Mammary epithelial cell (primary cell): ENCODE results near the gene MYO1D.

Experiments
- CTCF ChIP-seq, 2 donors: IDR thresholded peaks in 1 of 2; conservative IDR thresholded peaks in 1 of 2; 2 replicates each; pipeline ENCODE4 v1.5.1; 2011 to 2012; ENCODE audit warnings: inconsistent platforms in 2 of 2, low read length in 2 of 2, mild to moderate bottlenecking in 2 of 2, control low read depth in 1 of 2, low read depth in 1 of 2; ENCODE audit not compliant: insufficient read depth in 1 of 2; ENCODE audit errors: extremely low read depth in 1 of 2
- EZH2 ChIP-seq: IDR thresholded peaks from 2 replicates; pipeline ENCODE4 v1.6.1; 2012; ENCODE audit warnings: low read length, inconsistent platforms, borderline replicate concordance

GRCh38 chr17:32570081-32570396, 306.9 kb downstream of the MYO1D start:
- TF ChIP-seq CTCF (conservative IDR thresholded peaks at IDR 0.05 in 1 of 2, IDR thresholded peaks at IDR 0.05 in 1 of 2; ENCODE audit: extremely low read depth in 1 of 2, insufficient read depth in 1 of 2, low read depth in 1 of 2, low read length in 2 of 2) (no peak), EZH2 (no peak)
